HL-60 (cell line): Measurements from ENCODE around the gene ENTR1.

Experiments
- DNase-seq, 2 experiments: peaks; one replicate each; pipeline ENCODE4 v3.0.0-alpha.2; 2010 to 2020; ENCODE audit warnings: low read depth in 1 of 2, low spot score in 1 of 2
- H3K27ac ChIP-seq: fragments of 250-450 bp; sonication (Bioruptor Pico); replicated peaks from 2 replicates; pipeline ENCODE4 v1.5.1; 2020; ENCODE audit warnings: mild to moderate bottlenecking, moderate library complexity
- H3K27me3 ChIP-seq: fragments of 250-450 bp; sonication (Bioruptor Pico); 2 replicates; pipeline ENCODE4 v1.5.1; 2021; ENCODE audit warnings: mild to moderate bottlenecking, moderate library complexity; ENCODE audit not compliant: insufficient read depth, poor library complexity, severe bottlenecking
- H3K4me3 ChIP-seq: replicated peaks from 2 replicates; pipeline ENCODE4 v1.5.1; 2011; ENCODE audit warnings: mild to moderate bottlenecking, control low read depth, low read length; ENCODE audit not compliant: insufficient read depth
- CTCF ChIP-seq: IDR thresholded peaks from one replicate; pipeline ENCODE4 v1.5.1; 2011; ENCODE audit warnings: low read length, control low read depth, inconsistent platforms; ENCODE audit not compliant: insufficient read depth
- GABPA ChIP-seq: IDR thresholded peaks from 2 replicates; pipeline ENCODE4 v1.6.1; 2012; ENCODE audit warnings: low read depth
- POLR2AphosphoS5 ChIP-seq: IDR thresholded peaks from 2 replicates; pipeline ENCODE4 v1.6.1; 2012; ENCODE audit warnings: low read depth
- REST ChIP-seq: IDR thresholded peaks from 2 replicates; pipeline ENCODE4 v1.6.1; 2012; ENCODE audit warnings: low read depth; ENCODE audit not compliant: insufficient replicate concordance
- SPI1 ChIP-seq: IDR thresholded peaks from 2 replicates; pipeline ENCODE4 v1.6.1; 2012; ENCODE audit warnings: low read depth, mild to moderate bottlenecking, borderline replicate concordance

The ENTR1 gene

GRCh38 chr9:136453326-136453725 lies 42.9 kb upstream of the ENTR1 start:
- H3K27ac ChIP-seq: no peak overlapping the region
- no peak for TF ChIP-seq REST
- TF ChIP-seq POLR2AphosphoS5: no peak
- no peak for TF ChIP-seq SPI1
- no peak for TF ChIP-seq GABPA
- no peak for TF ChIP-seq CTCF
- DNase-seq: no peak
- H3K4me3 ChIP-seq: no peak overlapping the region
- H3K27me3 ChIP-seq: no peaks in the 10 kb centered on the region

GRCh38 chr9:136451221-136451877 lies 40.9 kb upstream of the ENTR1 start:
- TF ChIP-seq REST (no peak), GABPA (no peak), CTCF (no peak), POLR2AphosphoS5 (no peak), SPI1 (no peak)
- H3K27ac ChIP-seq: no peak overlapping the region
- no peak overlapping the region for H3K4me3 ChIP-seq
- no peaks in the 10 kb centered on the region for H3K27me3 ChIP-seq
- no peak for DNase-seq

DNA sequence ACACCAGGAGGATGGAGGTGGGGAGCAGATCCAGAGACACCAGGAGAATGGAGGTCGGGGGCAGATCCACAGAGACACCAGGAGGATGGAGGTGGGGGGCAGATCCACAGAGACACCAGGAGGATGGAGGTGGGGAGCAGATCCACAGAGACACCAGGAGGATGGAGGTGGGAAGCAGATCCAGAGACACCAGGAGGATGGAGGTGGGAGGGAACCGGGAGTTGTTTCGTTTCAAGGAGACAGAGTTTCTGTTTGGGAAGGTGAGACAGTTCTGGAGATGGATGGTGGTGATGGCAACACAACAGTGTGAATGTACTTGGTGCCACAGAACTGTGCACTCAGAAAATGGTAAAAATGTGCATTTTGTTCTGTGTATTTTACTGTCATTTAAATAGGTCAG lies 38.2 kb upstream of the ENTR1 start:
- DNase-seq: no peak
- no peak for TF ChIP-seq CTCF
- TF ChIP-seq GABPA: no peak
- TF ChIP-seq SPI1: no peak
- TF ChIP-seq POLR2AphosphoS5: no peak
- TF ChIP-seq REST: no peak
- no peak overlapping the region for H3K27ac ChIP-seq
- no peak overlapping the region for H3K4me3 ChIP-seq
- H3K27me3 ChIP-seq: no peaks in the 10 kb centered on the region
